ENCODE results near the gene SH2D1B.

Gene SH2D1B

DNA sequence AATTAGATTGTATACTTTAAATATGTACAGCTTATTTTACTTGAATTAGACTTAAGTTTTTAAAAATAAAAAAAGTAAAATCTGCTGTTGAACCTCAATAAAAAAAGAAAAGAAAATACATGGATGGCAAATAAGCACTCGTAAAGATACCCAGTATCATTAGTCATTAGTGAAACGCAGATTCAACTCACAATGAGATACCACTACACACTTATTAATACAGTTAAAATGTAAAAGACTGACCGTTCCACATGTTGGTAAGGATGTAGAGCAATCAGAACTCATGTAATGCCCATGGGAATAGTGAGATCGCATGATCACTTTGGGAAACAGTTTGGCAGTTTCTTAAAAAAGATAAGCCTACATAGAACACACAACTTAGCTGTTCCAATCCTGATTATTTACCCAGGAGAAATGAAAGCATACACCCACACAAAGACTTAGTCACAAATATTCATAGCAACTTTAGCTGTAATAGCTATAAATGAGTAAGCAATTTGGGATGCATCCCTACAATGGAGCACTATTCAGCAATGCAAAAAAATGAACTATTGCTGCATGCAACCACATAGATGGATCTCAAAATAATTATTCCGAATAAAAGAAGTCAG is 7.3 kb downstream of the SH2D1B start:
- no peaks in the 10 kb centered on the region for H3K4me1 Mint-ChIP-seq
- no peak overlapping the region for H3K27ac Mint-ChIP-seq
- no peaks in the 10 kb centered on the region for H3K9me3 Mint-ChIP-seq
- H3K36me3 Mint-ChIP-seq (ENCODE audit: low read depth), result no peaks in the 10 kb centered on the region
- H3K4me3 Mint-ChIP-seq, result no peak overlapping the region
- TF ChIP-seq, protein P1, sequence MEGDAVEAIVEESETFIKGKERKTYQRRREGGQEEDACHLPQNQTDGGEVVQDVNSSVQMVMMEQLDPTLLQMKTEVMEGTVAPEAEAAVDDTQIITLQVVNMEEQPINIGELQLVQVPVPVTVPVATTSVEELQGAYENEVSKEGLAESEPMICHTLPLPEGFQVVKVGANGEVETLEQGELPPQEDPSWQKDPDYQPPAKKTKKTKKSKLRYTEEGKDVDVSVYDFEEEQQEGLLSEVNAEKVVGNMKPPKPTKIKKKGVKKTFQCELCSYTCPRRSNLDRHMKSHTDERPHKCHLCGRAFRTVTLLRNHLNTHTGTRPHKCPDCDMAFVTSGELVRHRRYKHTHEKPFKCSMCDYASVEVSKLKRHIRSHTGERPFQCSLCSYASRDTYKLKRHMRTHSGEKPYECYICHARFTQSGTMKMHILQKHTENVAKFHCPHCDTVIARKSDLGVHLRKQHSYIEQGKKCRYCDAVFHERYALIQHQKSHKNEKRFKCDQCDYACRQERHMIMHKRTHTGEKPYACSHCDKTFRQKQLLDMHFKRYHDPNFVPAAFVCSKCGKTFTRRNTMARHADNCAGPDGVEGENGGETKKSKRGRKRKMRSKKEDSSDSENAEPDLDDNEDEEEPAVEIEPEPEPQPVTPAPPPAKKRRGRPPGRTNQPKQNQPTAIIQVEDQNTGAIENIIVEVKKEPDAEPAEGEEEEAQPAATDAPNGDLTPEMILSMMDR (IDR thresholded peaks at IDR 0.05; ENCODE audit: unreplicated experiment in 3 of 3), result no peak
- H3K27me3 Mint-ChIP-seq (ENCODE audit: low read depth), result peaks cover 6% of the 10 kb centered on the region

DNA sequence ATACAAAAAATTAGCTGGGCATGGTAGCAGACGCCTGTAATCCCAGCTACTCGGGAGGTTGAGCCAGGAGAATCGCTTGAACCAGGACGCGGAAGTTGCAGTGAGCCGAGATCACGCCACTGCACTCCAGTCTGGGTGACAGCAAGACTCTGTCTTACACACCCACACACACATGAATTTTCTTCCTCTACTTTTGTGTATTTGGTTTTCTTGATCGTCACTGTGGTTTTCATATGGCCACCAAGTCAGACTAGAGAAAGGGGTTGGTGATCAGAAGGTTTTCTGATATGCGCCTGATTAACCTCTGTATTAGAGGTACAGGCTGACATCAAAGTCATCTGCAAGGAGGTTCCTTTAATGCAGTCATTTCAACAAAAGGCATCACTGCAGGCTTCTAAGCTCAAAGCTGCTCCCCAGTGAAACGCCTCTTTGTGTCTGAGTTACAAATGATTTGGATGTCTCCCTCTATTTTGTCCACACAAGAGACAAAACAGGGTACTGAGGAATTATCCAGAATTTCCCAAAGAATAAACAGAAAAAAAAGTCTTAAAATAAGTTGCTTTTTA is 11.1 kb downstream of the SH2D1B start:
- TF ChIP-seq, protein P1 (IDR thresholded peaks at IDR 0.05; ENCODE audit: unreplicated experiment in 3 of 3), result no peak
- peaks cover 14% of the 10 kb centered on the region for H3K27me3 Mint-ChIP-seq (ENCODE audit: low read depth)
- H3K36me3 Mint-ChIP-seq (ENCODE audit: low read depth), result no peaks in the 10 kb centered on the region
- peaks cover 11% of the 10 kb centered on the region for H3K4me1 Mint-ChIP-seq
- no peaks in the 10 kb centered on the region for H3K9me3 Mint-ChIP-seq
- H3K27ac Mint-ChIP-seq, result no peak overlapping the region
- no peak overlapping the region for H3K4me3 Mint-ChIP-seq

GRCh38 chr1:162398999-162399580 is 12.8 kb downstream of the SH2D1B start:
- peaks cover 15% of the 10 kb centered on the region for H3K27me3 Mint-ChIP-seq (ENCODE audit: low read depth)

DNA sequence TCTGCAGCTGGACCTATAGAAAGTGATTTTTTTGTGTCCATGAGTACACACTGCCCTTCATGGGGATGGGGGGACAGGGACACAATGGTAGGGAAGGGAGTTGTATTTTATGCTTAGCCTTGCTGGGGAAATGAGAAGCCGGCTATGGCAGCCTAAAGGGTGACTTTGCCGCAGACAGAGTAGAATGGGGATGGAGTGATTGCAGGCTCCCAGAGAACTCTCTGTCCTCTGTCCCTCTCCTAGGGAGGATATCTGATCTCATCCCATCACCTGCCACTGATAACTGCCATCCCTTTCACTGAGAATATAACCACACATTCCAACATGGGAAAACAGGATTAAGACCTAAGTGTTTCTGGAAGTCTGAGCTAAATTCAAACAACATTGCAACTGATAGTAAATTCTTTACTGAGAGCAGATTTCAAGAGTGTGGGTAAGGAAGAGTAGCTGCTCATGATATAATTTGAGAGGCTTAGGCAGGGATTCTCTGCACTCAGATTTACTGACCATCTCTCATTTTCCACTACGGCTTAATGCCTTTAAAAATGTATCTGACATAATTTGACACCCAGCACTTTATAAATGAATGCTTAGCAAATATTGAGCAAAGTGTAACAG is 13.9 kb downstream of the SH2D1B start:
- Mint-ChIP-seq H3K27ac (no peak overlapping the region), H3K4me3 (no peak overlapping the region), H3K4me1 (peaks cover 11% of the 10 kb centered on the region), H3K36me3 (ENCODE audit: low read depth) (no peaks in the 10 kb centered on the region), H3K9me3 (no peaks in the 10 kb centered on the region), H3K27me3 (ENCODE audit: low read depth) (peaks cover 15% of the 10 kb centered on the region)
- TF ChIP-seq, protein P1 (IDR thresholded peaks at IDR 0.05; ENCODE audit: unreplicated experiment in 3 of 3), result no peak

More at GRCh38 chr1:162398999-162399580, 12.8 kb downstream of the SH2D1B start:
- Mint-ChIP-seq H3K9me3 (no peaks in the 10 kb centered on the region), H3K27ac (no peak overlapping the region), H3K4me1 (peaks cover 11% of the 10 kb centered on the region), H3K4me3 (no peak overlapping the region), H3K36me3 (ENCODE audit: low read depth) (no peaks in the 10 kb centered on the region)
- TF ChIP-seq, protein P1 (IDR thresholded peaks at IDR 0.05; ENCODE audit: unreplicated experiment in 3 of 3), result no peak

DNA sequence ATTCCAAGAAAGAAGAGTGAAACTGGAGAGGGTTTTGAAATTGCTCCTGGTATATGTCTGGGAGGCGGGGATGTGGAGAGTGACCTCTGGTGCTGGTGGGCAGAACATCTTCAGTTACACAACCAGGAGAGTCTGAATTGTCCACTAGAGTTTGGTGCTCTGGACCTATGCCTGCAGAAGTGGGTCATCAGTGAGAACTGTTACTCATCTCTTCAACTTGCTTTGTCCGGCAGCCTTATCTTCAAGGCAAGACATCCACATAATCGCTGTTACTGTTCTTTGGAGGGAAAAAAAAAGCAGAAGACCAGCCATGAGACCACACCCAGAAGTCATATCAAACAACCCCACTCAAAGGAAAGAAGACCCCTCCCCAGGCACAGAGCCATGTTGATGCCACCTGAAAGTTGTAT is 14.9 kb downstream of the SH2D1B start:
- TF ChIP-seq, protein P1 (IDR thresholded peaks at IDR 0.05; ENCODE audit: unreplicated experiment in 3 of 3), result no peak
- peaks cover 15% of the 10 kb centered on the region for H3K27me3 Mint-ChIP-seq (ENCODE audit: low read depth)

More for the DNA sequence above, 14.9 kb downstream of the SH2D1B start:
- Mint-ChIP-seq H3K27ac (no peak overlapping the region), H3K4me1 (peaks cover 11% of the 10 kb centered on the region), H3K4me3 (no peak overlapping the region), H3K9me3 (no peaks in the 10 kb centered on the region), H3K36me3 (ENCODE audit: low read depth) (no peaks in the 10 kb centered on the region)

All from nephron (organoid).